Fibroblast of skin of scalp (primary cell): ENCODE measurements around the gene GMPPA.

ENCODE experiments used
- DNase-seq: peaks from one replicate; pipeline ENCODE4 v3.0.0-alpha.2; 2013

The GMPPA gene

GRCh38 chr2:219522111-219523030, 23.7 kb downstream of the GMPPA start:
- peak; percentile 71 for DNase-seq

DNA sequence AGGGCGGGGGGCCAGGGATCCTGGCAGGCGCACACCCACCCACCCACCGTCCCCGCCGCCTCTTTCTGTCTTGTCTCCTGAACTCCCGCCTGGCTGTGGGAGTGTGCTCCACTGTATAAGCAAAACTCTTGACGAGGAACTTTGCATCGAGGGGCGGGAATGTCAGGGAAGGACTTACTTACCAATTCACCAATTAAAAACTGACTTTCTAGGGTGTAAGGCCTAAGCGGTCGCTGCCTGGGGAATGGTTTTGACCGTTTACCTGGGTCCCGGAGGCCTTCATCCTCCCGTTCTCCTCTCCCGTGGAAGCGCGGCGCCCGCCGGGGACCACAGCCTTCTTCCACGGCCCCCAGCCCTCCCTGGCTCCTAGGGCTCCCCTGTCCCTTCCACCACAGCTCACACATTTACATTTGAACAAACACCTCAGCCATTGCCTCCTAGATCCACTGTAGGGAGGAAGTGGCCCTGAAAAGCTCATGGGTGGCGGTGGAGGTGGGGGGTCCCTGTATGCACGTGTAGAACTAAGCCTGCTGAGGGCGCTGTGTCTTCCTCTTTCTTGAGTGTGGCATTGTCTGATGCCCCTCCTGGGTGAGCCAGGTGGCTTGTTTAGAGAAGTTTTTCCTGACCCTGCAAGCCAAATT, 24.5 kb downstream of the GMPPA start:
- DNase-seq, result no peak

- no peak for DNase-seq
Observed at GRCh38 chr2:219524817-219525216, 26.1 kb downstream of the GMPPA start.

DNA sequence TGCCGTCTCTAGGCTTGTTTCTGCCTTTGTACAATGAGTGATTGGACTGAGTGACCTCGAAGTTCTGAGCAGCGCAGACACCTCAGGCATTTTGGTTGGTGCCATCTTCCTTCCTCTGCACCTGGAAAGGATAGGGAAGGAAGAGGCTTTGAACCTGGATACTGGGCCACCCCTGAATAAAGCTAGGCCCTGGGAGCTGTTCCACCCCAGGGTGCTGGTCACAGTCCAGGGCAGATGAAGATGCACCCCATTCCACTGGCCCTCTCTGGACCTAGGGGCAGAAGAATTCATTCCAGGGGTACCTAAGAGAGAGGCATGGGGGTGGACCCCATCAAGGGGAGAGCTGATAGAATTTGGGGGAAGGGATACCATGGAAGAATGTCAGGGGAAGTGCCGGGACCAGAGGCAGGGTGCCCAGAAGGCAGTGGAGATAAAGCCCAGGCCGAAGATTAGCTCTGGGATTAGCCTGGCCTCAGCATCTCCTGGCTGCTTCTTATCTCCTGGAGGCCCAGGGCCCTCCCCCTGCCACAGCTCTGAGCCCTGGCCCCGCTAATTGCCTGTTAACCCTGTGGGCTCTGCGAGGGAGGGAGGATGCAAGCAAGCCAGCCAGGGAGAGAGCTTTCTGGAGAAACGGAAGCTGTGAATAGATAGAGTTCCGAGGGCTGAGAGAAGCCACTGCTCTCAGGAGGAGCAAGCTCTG, 27.0 kb downstream of the GMPPA start:
- DNase-seq, result no peak

- DNase-seq, result no peak
Observed at GRCh38 chr2:219526320-219527075, 27.8 kb downstream of the GMPPA start.

GRCh38 chr2:219527076-219527394, 28.3 kb downstream of the GMPPA start:
- DNase-seq, result no peak

- DNase-seq, result no peak
Observed at GRCh38 chr2:219527472-219527871, 28.8 kb downstream of the GMPPA start.

DNA sequence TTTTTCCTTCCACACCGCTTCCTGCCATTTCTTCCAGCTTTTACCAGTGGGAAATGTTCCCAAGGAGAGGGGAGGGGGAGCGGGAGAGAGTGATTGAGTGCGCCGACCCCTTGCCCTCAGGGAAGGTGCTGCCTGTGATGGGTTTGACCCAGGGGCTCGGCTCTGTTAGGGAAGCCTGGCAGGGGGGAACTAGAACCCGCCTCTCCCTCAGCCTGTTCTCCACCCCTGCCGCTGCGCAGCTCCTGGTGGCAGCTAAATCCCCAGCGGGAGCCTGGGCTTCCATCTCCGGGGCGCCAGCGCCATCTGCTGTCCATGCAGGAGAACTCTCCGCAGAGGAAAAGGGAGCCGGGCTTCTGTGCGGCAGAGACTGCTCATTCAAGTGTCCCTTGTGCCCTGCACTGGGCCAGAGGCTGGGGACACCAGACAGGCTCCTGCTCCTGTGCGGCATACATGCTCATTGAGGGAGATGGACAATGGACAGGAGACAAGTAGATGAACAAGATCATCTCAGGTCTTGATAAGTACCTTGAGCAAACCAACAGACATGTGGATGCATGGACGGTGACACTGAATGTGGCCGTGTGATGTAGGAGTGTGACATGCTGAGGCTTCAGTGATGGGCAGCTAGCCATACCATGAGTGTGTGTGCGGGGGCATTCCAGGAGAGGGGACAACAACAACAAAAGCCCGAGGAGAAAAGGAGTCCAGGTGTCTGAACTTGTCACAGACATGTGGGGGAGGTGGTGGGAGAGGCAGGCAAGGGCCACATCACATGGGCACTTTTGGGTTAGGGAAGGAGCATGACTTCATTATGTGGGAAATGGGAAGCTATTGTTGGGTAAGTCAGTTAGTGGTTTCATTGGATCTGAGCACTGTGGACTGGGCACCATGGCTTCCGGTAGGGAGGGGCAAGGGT, 31.6 kb downstream of the GMPPA start:
- DNase-seq, result peak; percentile 86

DNA sequence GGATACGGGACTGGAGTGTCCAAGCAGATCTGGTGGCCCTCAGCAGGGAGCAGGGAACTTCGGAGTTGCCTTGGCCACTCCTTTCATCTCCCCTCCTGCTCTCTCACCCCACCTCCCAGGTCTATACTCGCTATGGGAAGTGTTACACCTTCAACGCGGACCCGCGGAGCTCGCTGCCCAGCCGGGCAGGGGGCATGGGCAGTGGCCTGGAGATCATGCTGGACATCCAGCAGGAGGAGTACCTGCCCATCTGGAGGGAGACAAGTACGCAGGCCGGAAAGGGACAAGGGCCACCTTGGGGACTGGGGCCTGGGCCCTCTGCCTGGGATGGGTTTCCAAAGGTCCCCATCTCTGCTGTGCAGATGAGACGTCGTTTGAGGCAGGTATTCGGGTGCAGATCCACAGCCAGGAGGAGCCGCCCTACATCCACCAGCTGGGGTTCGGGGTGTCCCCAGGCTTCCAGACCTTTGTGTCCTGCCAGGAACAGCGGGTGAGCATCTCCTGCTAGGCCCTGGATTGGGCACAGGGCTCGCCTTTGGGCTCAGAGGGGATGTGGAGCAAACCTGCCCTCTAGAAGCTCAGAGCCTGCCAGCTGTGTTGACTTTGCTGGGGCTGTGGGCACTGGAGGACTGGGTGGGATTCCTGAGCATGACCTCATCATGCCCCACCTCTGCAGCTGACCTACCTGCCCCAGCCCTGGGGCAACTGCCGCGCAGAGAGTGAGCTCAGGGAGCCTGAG, 33.1 kb downstream of the GMPPA start:
- DNase-seq, result no peak

DNA sequence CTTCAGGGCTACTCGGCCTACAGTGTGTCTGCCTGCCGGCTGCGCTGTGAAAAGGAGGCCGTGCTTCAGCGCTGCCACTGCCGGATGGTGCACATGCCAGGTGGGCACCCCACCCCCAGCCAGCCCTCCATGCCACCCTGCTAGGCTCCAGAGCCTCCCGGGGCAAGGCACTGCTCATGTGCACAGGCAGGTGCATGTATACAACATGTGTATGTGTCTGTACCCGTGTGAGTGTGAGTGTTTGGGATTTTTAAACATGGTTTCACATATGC, 33.6 kb downstream of the GMPPA start:
- no peak for DNase-seq

DNA sequence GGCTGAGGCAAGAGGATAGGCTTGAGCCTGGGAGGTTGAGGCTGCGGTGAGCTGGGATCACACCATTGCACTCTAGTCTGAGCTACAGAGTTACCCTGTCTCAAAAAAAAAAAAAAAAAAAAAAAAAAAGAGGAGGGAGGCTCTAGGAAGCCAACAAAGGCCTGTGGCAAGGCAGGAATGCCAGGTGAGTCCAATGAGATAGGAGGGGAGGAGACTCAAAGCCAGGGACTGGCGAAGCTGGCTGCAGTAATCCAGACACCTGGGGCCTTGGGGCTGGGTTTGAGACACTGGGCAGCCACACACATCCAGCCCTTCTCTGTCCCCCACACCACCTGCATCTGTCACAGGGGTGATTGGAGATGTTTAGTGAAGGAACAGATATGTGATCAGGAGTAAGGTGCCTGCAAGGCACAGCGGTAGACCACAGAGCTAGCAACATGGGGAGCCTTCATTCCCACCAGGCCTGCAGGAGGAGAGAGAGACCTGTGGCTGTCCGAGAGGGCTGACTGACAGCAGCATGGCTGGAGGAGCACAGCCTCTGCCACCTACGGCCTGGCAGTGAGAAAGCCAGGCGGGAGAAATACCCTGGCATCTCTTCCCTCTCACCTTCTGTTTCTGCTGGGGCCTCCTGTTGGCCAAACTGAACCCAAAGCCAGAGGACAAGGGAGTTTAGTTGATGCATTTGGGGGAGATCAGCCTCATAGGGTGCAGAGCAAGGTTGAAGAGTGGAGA, 35.4 kb downstream of the GMPPA start:
- DNase-seq, result no peak

- DNase-seq, result no peak
Observed at GRCh38 chr2:219536425-219536824, 37.7 kb downstream of the GMPPA start.

GRCh38 chr2:219536967-219537366, 38.3 kb downstream of the GMPPA start:
- no peak for DNase-seq

DNA sequence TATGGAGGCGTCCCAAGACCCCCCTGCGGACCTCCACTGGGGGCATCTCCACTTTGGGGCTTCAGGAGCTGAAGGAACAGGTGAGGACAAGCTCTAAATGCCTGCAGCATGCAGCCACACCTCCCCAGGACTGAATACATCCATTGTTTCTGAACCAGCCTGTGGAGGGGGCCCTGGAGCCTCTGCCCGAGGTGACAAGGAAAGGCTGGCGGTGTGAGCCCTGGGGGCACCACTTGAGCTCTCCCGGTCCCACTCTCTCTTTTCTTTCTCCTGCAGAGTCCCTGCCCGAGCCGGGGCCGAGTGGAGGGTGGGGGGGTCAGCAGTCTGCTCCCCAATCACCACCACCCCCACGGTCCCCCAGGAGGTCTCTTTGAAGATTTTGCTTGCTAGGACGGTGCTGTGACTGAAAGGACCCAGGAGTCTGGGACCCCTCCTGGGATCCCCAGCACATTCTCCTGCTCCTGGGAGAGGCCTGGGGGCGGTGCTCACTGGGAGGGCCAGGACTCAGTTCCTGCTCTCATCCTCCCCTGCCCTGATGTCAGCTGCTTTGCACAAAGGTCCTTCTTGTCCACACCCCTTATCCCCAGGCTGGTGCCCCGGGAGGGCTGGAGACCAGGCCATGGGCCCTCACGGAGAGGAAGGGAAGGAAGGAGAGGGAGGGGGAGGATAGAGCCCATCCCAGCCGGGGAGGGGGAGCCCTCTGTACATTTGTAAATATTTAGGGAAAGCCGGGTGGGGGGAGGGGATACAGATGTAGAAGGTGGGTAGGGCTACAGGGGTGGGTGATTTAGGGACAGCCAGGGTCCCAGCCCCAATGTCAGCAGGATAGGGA, 39.2 kb downstream of the GMPPA start:
- DNase-seq, result no peak

DNA sequence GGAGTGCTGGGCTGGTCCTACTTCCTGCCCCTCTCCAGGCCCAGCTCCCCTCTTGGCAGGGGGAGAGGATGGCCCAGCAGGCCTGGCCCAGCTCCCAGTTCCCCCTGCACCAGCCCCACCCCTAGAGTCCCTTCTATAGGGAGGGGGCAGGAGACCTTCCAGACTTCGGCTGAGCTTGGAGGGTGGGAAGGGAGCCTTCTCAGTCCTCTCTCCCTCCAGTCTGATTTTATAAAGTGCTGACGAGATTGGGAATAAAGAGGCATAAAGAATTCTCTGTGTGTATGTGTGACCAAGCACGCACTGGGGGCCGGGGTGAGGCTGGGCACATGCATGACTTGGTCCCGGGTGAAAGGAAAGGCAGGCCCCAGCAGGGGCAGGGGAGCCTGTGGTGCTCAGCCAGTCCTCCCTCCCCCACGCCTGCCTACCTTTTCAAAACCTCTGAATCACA, 39.8 kb downstream of the GMPPA start:
- peak; percentile 61 for DNase-seq

- no peak for DNase-seq
Observed at GRCh38 chr2:219538956-219539788, 40.5 kb downstream of the GMPPA start.

DNA sequence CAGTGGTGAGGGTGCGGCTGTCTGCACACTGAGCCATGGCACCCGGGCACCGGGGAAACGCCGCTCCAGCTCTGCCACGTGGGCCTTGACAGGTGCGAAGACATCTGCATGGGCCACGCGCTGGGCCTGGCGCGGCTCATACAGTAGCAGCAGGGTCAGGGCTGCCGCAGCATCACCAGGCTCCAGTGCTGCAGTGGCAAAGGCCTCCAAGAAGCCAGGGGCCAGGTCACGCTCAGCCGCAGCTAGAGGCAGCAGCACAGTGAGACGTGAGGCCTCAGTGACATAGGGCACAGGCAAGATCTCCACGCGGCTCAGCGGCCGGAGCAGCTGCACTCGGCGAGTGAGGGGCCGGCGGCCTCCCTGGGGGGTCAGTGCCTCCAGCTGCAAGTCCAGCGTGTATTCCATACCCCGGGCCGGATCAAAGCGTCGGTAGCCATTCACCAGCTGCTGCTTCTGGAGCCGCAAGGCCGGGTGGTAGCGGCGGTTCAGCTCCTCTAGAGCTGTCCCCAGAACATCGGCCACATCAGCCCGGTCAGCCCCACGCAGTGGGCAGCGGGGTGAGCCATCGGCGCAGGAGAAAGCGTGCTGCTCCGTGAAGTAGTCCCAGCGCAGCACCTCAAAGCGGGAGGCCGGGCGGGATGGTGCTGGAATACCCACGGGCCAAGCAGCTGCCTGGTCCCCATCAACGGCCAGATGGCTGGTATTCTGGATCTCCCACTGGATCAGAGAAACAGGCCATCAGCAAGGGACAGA, 41.4 kb downstream of the GMPPA start:
- DNase-seq, result no peak
